GM12878 (cell line): ENCODE measurements around the gene TYROBP. TPM values are rescaled to one million over a fixed set of nuclear protein-coding genes. Genes with fewer than 3 reads are reported as not detected.
"Not testable (repeated sequence)": the region's sequence is repeated elsewhere in the genome, so short reads cannot be mapped to it uniquely, and the experiment has no call there.

Experiments
- ATAC-seq: fragments of 200-7000 bp; cut with Tn5 transposase; 3 replicates; pipeline ENCODE4 v1.9.1; 2020; ENCODE audit warnings: mild to moderate bottlenecking, moderate library complexity
- BruUV-seq: library from RNA; stranded (reverse); fragments of 400-500 nt; replicated peaks from 2 replicates; lab custom pipeline; 2021; lab: Mats Ljungman, UMichigan
- CTCF ChIA-PET: fragments of 300-600 bp; sonication (Branson Sonifier 250); formaldehyde crosslinking; extraction: SDS; loops from one replicate; lab custom pipeline; 2021; ENCODE audit warnings: inconsistent platforms; lab: Yijun Ruan, JAX
- POLR2A ChIA-PET: fragments of 350-600 bp; formaldehyde crosslinking; extraction: SDS; loops from one replicate; lab custom pipeline; 2021; ENCODE audit warnings: inconsistent platforms; lab: Charles Lee
- RAD21 ChIA-PET: fragments of 300-600 bp; sonication (Branson Sonifier 250); formaldehyde crosslinking; loops from one replicate; lab custom pipeline; 2023; ENCODE audit warnings: antibody characterized with exemption; ENCODE audit not compliant: unreplicated experiment; lab: Charles Lee
- SMC1A ChIA-PET: fragments of 300-600 bp; sonication (Branson Sonifier 250); formaldehyde crosslinking; loops from one replicate; lab custom pipeline; 2023; ENCODE audit not compliant: unreplicated experiment, uncharacterized antibody; lab: Charles Lee
- DNase-seq: peaks from one replicate; pipeline ENCODE4 v3.0.0-alpha.2; 2011; ENCODE audit warnings: low read depth, low spot score
- FAIRE-seq: peaks from 3 replicates; lab custom pipeline; 2011; peaks lifted over from hg19 to GRCh38; lab: Jason Lieb, UNC
- H2AFZ ChIP-seq: 2 replicates; pipeline ENCODE4 v1.6.0; 2011; ENCODE audit warnings: low read depth, low read length, control low read depth; ENCODE audit not compliant: control insufficient read depth
- H3K27ac ChIP-seq: 2 replicates; pipeline ENCODE4 v1.5.1; 2011; ENCODE audit warnings: control low read depth; ENCODE audit not compliant: control insufficient read depth, insufficient read depth
- H3K27me3 ChIP-seq, 2 experiments: replicated peaks in 1 of 2; 2 replicates each; pipeline versions ENCODE4 v1.6.0 to v1.6.1; 2011; ENCODE audit warnings: low read length in 1 of 2; ENCODE audit not compliant: control insufficient read depth in 2 of 2, insufficient read depth in 2 of 2
- H3K36me3 ChIP-seq, 2 experiments: 2 replicates each; pipeline ENCODE4 v1.5.1; 2011; ENCODE audit warnings: low read length in 1 of 2; ENCODE audit not compliant: control insufficient read depth in 2 of 2, insufficient read depth in 2 of 2
- H3K4me1 ChIP-seq: 2 replicates; pipeline ENCODE4 v1.6.1; 2011; ENCODE audit warnings: mild to moderate bottlenecking, low read length, moderate library complexity, mixed read lengths; ENCODE audit not compliant: control insufficient read depth, insufficient read depth
- H3K4me2 ChIP-seq: 2 replicates; pipeline ENCODE4 v1.6.0; 2011; ENCODE audit warnings: control low read depth; ENCODE audit not compliant: control insufficient read depth, insufficient read depth
- H3K4me3 ChIP-seq: fragments of 200-600 bp; sonication (generic); 2 replicates; pipeline ENCODE4 v1.5.1; 2016
- H3K79me2 ChIP-seq: 2 replicates; pipeline ENCODE4 v1.6.0; 2011; ENCODE audit warnings: low read length; ENCODE audit not compliant: control insufficient read depth, insufficient read depth
- H3K9ac ChIP-seq: 2 replicates; pipeline ENCODE4 v1.8.0; 2011; ENCODE audit warnings: low read length, control low read depth, mixed read lengths; ENCODE audit not compliant: control insufficient read depth, insufficient read depth
- H3K9me3 ChIP-seq: replicated peaks from 3 replicates; pipeline ENCODE4 v1.5.1; 2011; ENCODE audit warnings: mild to moderate bottlenecking, low read length; ENCODE audit not compliant: control insufficient read depth, insufficient read depth
- H4K20me1 ChIP-seq: 2 replicates; pipeline ENCODE4 v1.6.0; 2011; ENCODE audit not compliant: control insufficient read depth, insufficient read depth
- BACH1 ChIP-seq: fragments of 450-650 bp; IDR thresholded peaks from 2 replicates; pipeline ENCODE4 v1.6.1; 2017; ENCODE audit warnings: mild to moderate bottlenecking, borderline replicate concordance
- BCL3 ChIP-seq: IDR thresholded peaks from 2 replicates; pipeline ENCODE4 v1.6.1; 2011; ENCODE audit warnings: borderline replicate concordance, low read depth, mild to moderate bottlenecking, moderate library complexity, low read length; ENCODE audit not compliant: insufficient read depth, poor library complexity, severe bottlenecking
- CHD2 ChIP-seq: IDR thresholded peaks from 2 replicates; pipeline ENCODE4 v1.6.1; 2011; ENCODE audit warnings: low read depth, low read length, improper control_type of control experiment, borderline replicate concordance
- CREM ChIP-seq: IDR thresholded peaks from 2 replicates; pipeline ENCODE4 v1.6.1; 2014; ENCODE audit warnings: antibody characterized with exemption, low read depth
- FOXM1 ChIP-seq: IDR thresholded peaks from 2 replicates; pipeline ENCODE4 v1.6.1; 2012; ENCODE audit warnings: low read depth, mild to moderate bottlenecking, inconsistent platforms, low read length, moderate library complexity
- SREBF1 ChIP-seq: IDR thresholded peaks from 2 replicates; pipeline ENCODE4 v1.6.1; 2012; ENCODE audit warnings: mild to moderate bottlenecking, low read length
- SUPT20H ChIP-seq: IDR thresholded peaks from 2 replicates; pipeline ENCODE4 v1.6.1; 2011; ENCODE audit warnings: low read depth, mild to moderate bottlenecking, low read length, moderate library complexity, borderline replicate concordance; ENCODE audit not compliant: control insufficient read depth
- ZBTB4 ChIP-seq: fragments of 450-650 bp; formaldehyde crosslinking; IDR thresholded peaks from 2 replicates; pipeline ENCODE4 v1.4.0; 2022; ENCODE audit warnings: mild to moderate bottlenecking, moderate library complexity
- WGBS: methylation state at CpG from one replicate; pipeline ENCODE4 v1.1.6; 2016; ENCODE audit warnings: low lambda C conversion rate; ENCODE audit not compliant: insufficient replicate concordance, insufficient coverage; ENCODE audit errors: missing lambda C conversion rate; 5-methylcytosine and 5-hydroxymethylcytosine counted together
- in situ Hi-C: fragments of 300-500 bp; cut with MboI; formaldehyde crosslinking; loops from 9 replicates; pipeline ENCODE4 v1.14.3; 2018; ENCODE audit warnings: mixed read lengths
- intact Hi-C: fragments of 100-400 bp; cut with micrococcal nuclease; formaldehyde crosslinking; loops from one replicate; pipeline ENCODE4 v1.14.2; 2022; ENCODE audit not compliant: unreplicated experiment
- polyA plus RNA-seq, 11 experiments: library from polyadenylated mRNA; depleted of rRNA in 4 of 11; unstranded in 6 of 11; stranded (reverse) in 5 of 11; fragments of >200 nt; fragmentation: Nextera tagmentation in 4 of 11; fragmentation: Illumina TruSeq in 1 of 11; extraction: Ambion mirVana in 4 of 11; extraction: Trizol in 1 of 11; gene quantifications; 1 replicate in 1 of 11; 2 replicates in 10 of 11; pipeline versions ENCODE4 v1.2.1 to v1.2.3, GENCODE V29; 2011 to 2016; ENCODE audit warnings: inconsistent platforms in 2 of 11, missing spikeins in 2 of 11, low read depth in 1 of 11
- total RNA-seq, 4 experiments: library from RNA; depleted of rRNA in 3 of 4; stranded (reverse); fragments of >200 nt in 3 of 4; fragmentation: Illumina TruSeq in 1 of 4; extraction: Trizol in 1 of 4; gene quantifications; 2 replicates each; pipeline versions ENCODE4 v1.2.1 to v1.2.3, GENCODE V29; 2013 to 2021

The TYROBP gene
- total and polyA plus RNA-seq, 10 of the 15 experiments (the other 5 are each of a cell fraction or from before 2014, with no cell fraction given), result 0.33 to 2.4 (median 0.58) TPM; not detected in 2

- TF ChIP-seq BCL3 (no peak), SUPT20H (no peak), FOXM1 (no peak), CHD2 (no peak), SREBF1 (no peak), ZBTB4 (CRISPR knock-in tag) (no peak), BACH1 (no peak), CREM (no peak)
Observed at GRCh38 chr19:35870798-35871197, 37.3 kb downstream of the TYROBP start (continued).

GRCh38 chr19:35870124-35870736 lies 37.9 kb downstream of the TYROBP start:
- H2AFZ ChIP-seq, SMC1A ChIA-PET, H4K20me1 ChIP-seq, BruUV-seq, POLR2A ChIA-PET, H3K36me3 ChIP-seq, intact Hi-C loops, H3K79me2 ChIP-seq, DNase-seq, H3K27me3 ChIP-seq, H3K9ac ChIP-seq, ATAC-seq, FAIRE-seq, RAD21 ChIA-PET, H3K9me3 ChIP-seq, H3K27ac ChIP-seq, in situ Hi-C loops: not testable (repeated sequence)
- peak overlapping the region; percentile 51; the same call in 1 of the 2 replicates for H3K4me3 ChIP-seq
- CTCF ChIA-PET, result interaction anchor here (0.9 kb wide), 1 partner anchor 10 kb away, joined by 4 read pairs; no protein-coding TSS in a partner anchor
- peak overlapping the region; percentile 45 for H3K4me2 ChIP-seq
- 64% methylated on average over 26 of the region's 26 CpGs for WGBS
- H3K4me1 ChIP-seq, result peaks cover 13% of the 10 kb centered on the region
